Parathyroid adenoma (tissue), 2 donors: ENCODE results near the gene CD3E.

ENCODE experiments used
- H2AFZ ChIP-seq: fragments of 300-600 bp; sonication (generic); one replicate; pipeline ENCODE4 v1.7.0; 2017; ENCODE audit warnings: antibody characterized with exemption, mild to moderate bottlenecking
- H3K27ac ChIP-seq: fragments of 300-600 bp; sonication (generic); one replicate; pipeline ENCODE4 v1.7.0; 2017
- H3K27me3 ChIP-seq: fragments of 300-600 bp; sonication (generic); one replicate; pipeline ENCODE4 v1.7.0; 2017; ENCODE audit warnings: low read length; ENCODE audit not compliant: control insufficient read depth, insufficient read depth
- H3K36me3 ChIP-seq: fragments of 300-600 bp; sonication (generic); one replicate; pipeline ENCODE4 v1.7.0; 2017; ENCODE audit warnings: low read length; ENCODE audit not compliant: control insufficient read depth, insufficient read depth
- H3K4me1 ChIP-seq: fragments of 300-600 bp; sonication (generic); one replicate; pipeline ENCODE4 v1.7.0; 2017; ENCODE audit warnings: control low read depth
- H3K4me2 ChIP-seq: fragments of 300-600 bp; sonication (generic); one replicate; pipeline ENCODE4 v1.7.0; 2017; ENCODE audit warnings: low read length
- H3K4me3 ChIP-seq: fragments of 300-600 bp; sonication (generic); one replicate; pipeline ENCODE4 v1.7.0; 2017; ENCODE audit warnings: low read depth, low read length
- H3K79me2 ChIP-seq: fragments of 300-600 bp; sonication (generic); one replicate; pipeline ENCODE4 v1.7.0; 2017; ENCODE audit warnings: control low read depth
- H3K9ac ChIP-seq: fragments of 300-600 bp; sonication (generic); one replicate; pipeline ENCODE4 v1.7.0; 2017; ENCODE audit warnings: mild to moderate bottlenecking
- H3K9me3 ChIP-seq: fragments of 300-600 bp; sonication (generic); one replicate; pipeline ENCODE4 v1.7.0; 2017; ENCODE audit warnings: low read length; ENCODE audit not compliant: control insufficient read depth
- TF ChIP-seq, protein P1 (sequence below): fragments of 300-600 bp; sonication (generic); IDR thresholded peaks from one replicate; pipeline ENCODE4 v1.7.0; 2017; ENCODE audit warnings: antibody characterized with exemption, mild to moderate bottlenecking
- donor health status: primary hyperparathyroidism.

CD3E gene

DNA sequence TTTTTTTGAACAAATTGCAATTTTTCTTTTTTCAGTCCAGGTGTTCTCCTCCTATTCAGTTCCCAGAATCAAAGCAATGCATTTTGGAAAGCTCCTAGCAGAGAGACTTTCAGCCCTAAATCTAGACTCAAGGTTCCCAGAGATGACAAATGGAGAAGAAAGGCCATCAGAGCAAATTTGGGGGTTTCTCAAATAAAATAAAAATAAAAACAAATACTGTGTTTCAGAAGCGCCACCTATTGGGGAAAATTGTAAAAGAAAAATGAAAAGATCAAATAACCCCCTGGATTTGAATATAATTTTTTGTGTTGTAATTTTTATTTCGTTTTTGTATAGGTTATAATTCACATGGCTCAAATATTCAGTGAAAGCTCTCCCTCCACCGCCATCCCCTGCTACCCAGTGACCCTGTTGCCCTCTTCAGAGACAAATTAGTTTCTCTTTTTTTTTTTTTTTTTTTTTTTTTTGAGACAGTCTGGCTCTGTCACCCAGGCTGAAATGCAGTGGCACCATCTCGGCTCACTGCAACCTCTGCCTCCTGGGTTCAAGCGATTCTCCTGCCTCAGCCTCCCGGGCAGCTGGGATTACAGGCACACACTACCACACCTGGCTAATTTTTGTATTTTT lies 48.7 kb downstream of the CD3E start:
- no peaks in the 10 kb centered on the region for H3K4me1 ChIP-seq
- H2AFZ ChIP-seq, result no peak overlapping the region
- no peak overlapping the region for H3K27ac ChIP-seq
- H3K4me2 ChIP-seq, result no peak overlapping the region
- H3K27me3 ChIP-seq, result no peaks in the 10 kb centered on the region
- H3K9ac ChIP-seq, result no peak overlapping the region
- no peaks in the 10 kb centered on the region for H3K79me2 ChIP-seq
- TF ChIP-seq, protein P1, sequence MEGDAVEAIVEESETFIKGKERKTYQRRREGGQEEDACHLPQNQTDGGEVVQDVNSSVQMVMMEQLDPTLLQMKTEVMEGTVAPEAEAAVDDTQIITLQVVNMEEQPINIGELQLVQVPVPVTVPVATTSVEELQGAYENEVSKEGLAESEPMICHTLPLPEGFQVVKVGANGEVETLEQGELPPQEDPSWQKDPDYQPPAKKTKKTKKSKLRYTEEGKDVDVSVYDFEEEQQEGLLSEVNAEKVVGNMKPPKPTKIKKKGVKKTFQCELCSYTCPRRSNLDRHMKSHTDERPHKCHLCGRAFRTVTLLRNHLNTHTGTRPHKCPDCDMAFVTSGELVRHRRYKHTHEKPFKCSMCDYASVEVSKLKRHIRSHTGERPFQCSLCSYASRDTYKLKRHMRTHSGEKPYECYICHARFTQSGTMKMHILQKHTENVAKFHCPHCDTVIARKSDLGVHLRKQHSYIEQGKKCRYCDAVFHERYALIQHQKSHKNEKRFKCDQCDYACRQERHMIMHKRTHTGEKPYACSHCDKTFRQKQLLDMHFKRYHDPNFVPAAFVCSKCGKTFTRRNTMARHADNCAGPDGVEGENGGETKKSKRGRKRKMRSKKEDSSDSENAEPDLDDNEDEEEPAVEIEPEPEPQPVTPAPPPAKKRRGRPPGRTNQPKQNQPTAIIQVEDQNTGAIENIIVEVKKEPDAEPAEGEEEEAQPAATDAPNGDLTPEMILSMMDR, result peak; percentile 38
- H3K36me3 ChIP-seq, result no peaks in the 10 kb centered on the region
- H3K9me3 ChIP-seq, result no peaks in the 10 kb centered on the region
- no peak overlapping the region for H3K4me3 ChIP-seq

DNA sequence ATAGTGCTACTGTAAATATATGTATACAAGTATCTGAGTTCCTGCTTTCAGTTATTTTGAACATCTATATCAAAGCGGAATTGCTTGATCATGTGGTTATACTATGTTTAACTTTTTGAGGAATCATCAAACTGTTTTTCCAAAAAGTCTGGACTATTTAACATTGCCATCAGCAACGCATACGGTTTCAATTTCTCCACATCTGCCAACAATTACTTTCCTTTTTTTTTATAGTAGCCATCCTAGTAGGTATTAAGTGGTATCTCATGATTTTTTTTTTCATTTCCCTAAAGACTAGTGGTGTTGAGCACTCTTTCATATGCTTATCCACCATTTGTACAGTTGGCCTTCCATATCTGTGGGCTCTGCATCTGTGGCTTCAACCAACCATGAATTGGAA lies 53.5 kb downstream of the CD3E start:
- peaks cover 8% of the 10 kb centered on the region for H3K79me2 ChIP-seq
- H3K9ac ChIP-seq, result no peak overlapping the region
- H3K4me2 ChIP-seq, result no peak overlapping the region
- no peak overlapping the region for H3K27ac ChIP-seq
- no peaks in the 10 kb centered on the region for H3K36me3 ChIP-seq
- no peaks in the 10 kb centered on the region for H3K4me1 ChIP-seq
- TF ChIP-seq, protein P1, result no peak
- H3K27me3 ChIP-seq, result no peaks in the 10 kb centered on the region
- no peak overlapping the region for H3K4me3 ChIP-seq
- H3K9me3 ChIP-seq, result no peaks in the 10 kb centered on the region
- no peak overlapping the region for H2AFZ ChIP-seq

DNA sequence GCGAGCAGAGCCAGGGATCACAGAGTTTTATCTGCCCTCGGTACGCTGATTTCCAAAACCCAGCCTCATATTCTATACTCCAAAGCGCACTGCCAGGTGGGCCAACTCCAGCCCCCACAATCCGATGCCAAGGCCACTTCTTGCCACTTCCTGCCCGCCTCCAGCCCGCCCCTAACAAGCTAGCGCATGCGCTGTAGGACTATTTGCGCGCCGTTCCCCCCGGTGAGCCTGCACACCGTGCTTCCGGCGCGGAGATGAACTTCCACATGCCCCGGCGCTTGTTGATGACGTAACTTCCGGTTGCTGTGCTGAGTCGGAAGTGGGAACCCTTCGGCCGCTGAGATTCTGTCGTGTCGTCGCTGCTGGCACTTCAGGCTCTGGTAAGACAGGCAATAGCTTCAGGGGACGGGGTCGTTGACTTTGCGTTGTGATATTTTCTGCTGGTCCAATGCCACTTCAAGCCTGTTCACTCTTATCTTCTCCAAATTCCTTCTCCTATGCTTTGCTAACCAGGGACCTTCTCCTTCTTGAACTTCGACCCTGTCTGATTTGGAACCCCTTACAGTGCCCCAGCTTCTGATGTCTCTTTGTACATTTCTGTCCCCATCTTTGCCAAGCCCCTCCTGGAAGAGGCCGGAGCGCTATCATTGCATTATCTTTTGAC lies 54.9 kb downstream of the CD3E start, which contains the start of gene UBE4A:
Gene UBE4A (plus strand): TSS at position 306 of the 664 bp plus-strand sequence. CDS start 5,481 bp downstream, outside the sequence.
- Histone ChIP-seq H3K27ac (peak within 1 kb of the TSS; percentile 53), H3K9ac (peak within 1 kb of the TSS; percentile 19), H3K79me2 (peaks cover 12% of the 10 kb centered on the region), H3K27me3 (no peaks in the 10 kb centered on the region), H2AFZ (peak within 1 kb of the TSS; percentile 90), H3K4me2 (peak within 1 kb of the TSS; percentile 81), H3K36me3 (no peaks in the 10 kb centered on the region), H3K4me1 (no peaks in the 10 kb centered on the region), H3K9me3 (no peaks in the 10 kb centered on the region), H3K4me3 (peak within 1 kb of the TSS; percentile 94)
- TF ChIP-seq, protein P1, result no peak

- peaks cover 8% of the 10 kb centered on the region for H3K79me2 ChIP-seq
- TF ChIP-seq, protein P1, result no peak
- H3K36me3 ChIP-seq, result no peaks in the 10 kb centered on the region
- no peak overlapping the region for H3K27ac ChIP-seq
- no peaks in the 10 kb centered on the region for H3K27me3 ChIP-seq
- H3K9ac ChIP-seq, result no peak overlapping the region
- no peaks in the 10 kb centered on the region for H3K9me3 ChIP-seq
- H3K4me3 ChIP-seq, result no peak overlapping the region
- H3K4me1 ChIP-seq, result no peaks in the 10 kb centered on the region
- no peak overlapping the region for H2AFZ ChIP-seq
- H3K4me2 ChIP-seq, result no peak overlapping the region
Measured at GRCh38 chr11:118364956-118365615, 60.6 kb downstream of the CD3E start.
